Measurements from ENCODE around the gene BRAF. TPM values are rescaled to one million over a fixed set of nuclear protein-coding genes. Genes with fewer than 3 reads are reported as not detected.
A peak's percentile ranks its signal among the peaks of the same experiment; 100 is the strongest.

The BRAF gene
- total RNA-seq, 1 experiment from 2014 or later = 29.7 TPM

DNA sequence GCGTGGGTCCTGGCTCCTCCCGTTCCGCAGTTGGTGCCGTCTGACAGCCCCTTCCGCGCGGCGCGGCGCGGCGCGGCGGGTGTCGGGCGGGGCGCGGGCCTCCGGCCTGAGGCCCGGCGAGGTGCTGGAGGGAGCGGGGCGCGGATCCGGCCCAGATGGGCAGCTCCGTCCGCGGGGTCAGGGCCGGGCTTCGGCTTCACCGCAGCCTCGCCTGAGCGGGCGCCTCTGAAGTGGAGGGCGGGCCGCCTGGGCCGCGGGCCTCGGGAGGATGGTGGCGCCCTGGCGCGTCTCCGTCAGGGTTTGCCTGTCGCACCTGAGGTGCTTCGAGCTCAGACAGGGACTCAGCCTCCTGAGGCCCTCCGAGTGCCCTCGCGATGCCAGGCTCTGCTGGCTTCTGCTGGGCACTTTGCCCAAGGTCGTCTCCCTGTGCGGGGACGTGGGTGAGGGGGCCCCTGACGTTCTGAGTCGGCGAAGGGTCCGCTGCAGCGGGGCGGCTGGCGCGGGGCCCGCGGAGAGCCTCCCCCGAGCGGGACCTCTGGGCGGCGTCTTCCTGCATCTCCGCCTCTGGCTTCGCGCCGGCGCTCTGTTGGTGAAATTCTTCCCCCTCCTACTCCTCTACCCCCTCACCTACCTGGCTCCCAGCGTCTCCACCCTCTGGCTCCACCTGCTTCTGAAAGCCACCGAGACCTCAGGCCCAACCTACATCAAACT, 251.5 kb downstream of the BRAF start:
- peak overlapping the region; percentile 35 for H2AFZ ChIP-seq (ENCODE audit: low read depth, low read length, poor library complexity, severe bottlenecking)
- intact Hi-C loops (cut with micrococcal nuclease) = loop anchor here (5.0 kb wide), 1 partner anchor 859 kb away; no protein-coding TSS in a partner anchor
- no peaks in the 10 kb centered on the region for H3K9me2 ChIP-seq (ENCODE audit: insufficient read depth)
- ATAC-seq (peak; percentile 78), DNase-seq (ENCODE audit: low read depth, low spot score) (no peak)
- ChIA-PET POLR2A (interaction anchor here (1.2 kb wide), 1 partner anchor 19 kb away, joined by 3 read pairs; no protein-coding TSS in a partner anchor), CTCF (interaction anchor here (0.8 to 1.0 kb wide), 2 partner anchors 138 to 155 kb away, joined by 3 read pairs; no protein-coding TSS in a partner anchor), RAD21 (ENCODE audit: low non-redundant PET in 1 of 2, low total read pairs in 2 of 2, uncharacterized antibody in 2 of 2, unreplicated experiment in 2 of 2) (interaction anchor here in 1 of 2 experiments (0.7 kb wide), 1 partner anchor 104 kb away, joined by 4 read pairs; no protein-coding TSS in a partner anchor)
- H3K4me2 ChIP-seq (ENCODE audit: low read length) = peak overlapping the region; percentile 97
- no peaks in the 10 kb centered on the region for H3K79me2 ChIP-seq (ENCODE audit: insufficient read depth, low read length)
- no TSS peak for BruUV-seq (replicated peaks)
- H3K27ac ChIP-seq (ENCODE audit: low read depth, low read length) = peak overlapping the region; percentile 87
- H3K9me3 ChIP-seq (ENCODE audit: control insufficient read depth in 1 of 2, insufficient read depth in 1 of 2, low read depth in 1 of 2, low read length in 2 of 2) = no peaks in the 10 kb centered on the region
- peak overlapping the region; percentile 52 to 66 for H3K4me3 ChIP-seq (replicated peaks in 1 of 2; ENCODE audit: low read depth in 1 of 2, low read length in 2 of 2)
- H4K20me1 ChIP-seq (ENCODE audit: insufficient read depth) = no peaks in the 10 kb centered on the region
- H3K36me3 ChIP-seq (ENCODE audit: control insufficient read depth in 1 of 2, insufficient read depth in 2 of 2, low read length in 2 of 2) = no peaks in the 10 kb centered on the region
- peaks cover 9 to 27% of the 10 kb centered on the region in 2 experiments for H3K4me1 ChIP-seq (ENCODE audit: control insufficient read depth in 1 of 2, insufficient read depth in 2 of 2, low read length in 2 of 2)
- H3K9ac ChIP-seq (ENCODE audit: low read length) = peak overlapping the region; percentile 59
- TF ChIP-seq, protein P1, sequence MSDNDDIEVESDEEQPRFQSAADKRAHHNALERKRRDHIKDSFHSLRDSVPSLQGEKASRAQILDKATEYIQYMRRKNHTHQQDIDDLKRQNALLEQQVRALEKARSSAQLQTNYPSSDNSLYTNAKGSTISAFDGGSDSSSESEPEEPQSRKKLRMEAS (IDR thresholded peaks at IDR 0.05) = peak; percentile 48; the same call in 1 of the 2 replicates
- TF ChIP-seq ZFX (IDR thresholded peaks at IDR 0.05) = peak; percentile 96
- TF ChIP-seq YY1 (IDR thresholded peaks at IDR 0.05; ENCODE audit: extremely low read depth, insufficient replicate concordance, low read depth, low read length) = no peak
- TF ChIP-seq TCF7L2 (IDR thresholded peaks at IDR 0.05; ENCODE audit: borderline replicate concordance, extremely low read depth, insufficient read depth, insufficient read length) = peak; percentile 51
- no peak for TF ChIP-seq SRF (IDR thresholded peaks at IDR 0.05; ENCODE audit: low read depth)
- TF ChIP-seq ZNF274 (IDR thresholded peaks at IDR 0.05; ENCODE audit: low read depth, low read length) = no peak
- peak; percentile 38; the same call in 1 of the 2 replicates for TF ChIP-seq SIN3A (IDR thresholded peaks at IDR 0.05; ENCODE audit: low read depth)
- peak; percentile 55; the same call in 1 of the 2 replicates for TF ChIP-seq POLR2AphosphoS5 (IDR thresholded peaks at IDR 0.05; ENCODE audit: low read depth, low read length)
- TF ChIP-seq POLR2A (IDR thresholded peaks at IDR 0.05; ENCODE audit: borderline replicate concordance, extremely low read depth, insufficient read depth, insufficient read length) = peak; percentile 25
- no peak for TF ChIP-seq FOSL1 (IDR thresholded peaks at IDR 0.05; ENCODE audit: low read depth)
- TF ChIP-seq, protein P2, sequence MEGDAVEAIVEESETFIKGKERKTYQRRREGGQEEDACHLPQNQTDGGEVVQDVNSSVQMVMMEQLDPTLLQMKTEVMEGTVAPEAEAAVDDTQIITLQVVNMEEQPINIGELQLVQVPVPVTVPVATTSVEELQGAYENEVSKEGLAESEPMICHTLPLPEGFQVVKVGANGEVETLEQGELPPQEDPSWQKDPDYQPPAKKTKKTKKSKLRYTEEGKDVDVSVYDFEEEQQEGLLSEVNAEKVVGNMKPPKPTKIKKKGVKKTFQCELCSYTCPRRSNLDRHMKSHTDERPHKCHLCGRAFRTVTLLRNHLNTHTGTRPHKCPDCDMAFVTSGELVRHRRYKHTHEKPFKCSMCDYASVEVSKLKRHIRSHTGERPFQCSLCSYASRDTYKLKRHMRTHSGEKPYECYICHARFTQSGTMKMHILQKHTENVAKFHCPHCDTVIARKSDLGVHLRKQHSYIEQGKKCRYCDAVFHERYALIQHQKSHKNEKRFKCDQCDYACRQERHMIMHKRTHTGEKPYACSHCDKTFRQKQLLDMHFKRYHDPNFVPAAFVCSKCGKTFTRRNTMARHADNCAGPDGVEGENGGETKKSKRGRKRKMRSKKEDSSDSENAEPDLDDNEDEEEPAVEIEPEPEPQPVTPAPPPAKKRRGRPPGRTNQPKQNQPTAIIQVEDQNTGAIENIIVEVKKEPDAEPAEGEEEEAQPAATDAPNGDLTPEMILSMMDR (IDR thresholded peaks at IDR 0.05 in 2 of 3, conservative IDR thresholded peaks at IDR 0.05 in 1 of 3; ENCODE audit: borderline replicate concordance in 1 of 3, insufficient read depth in 1 of 3, low read depth in 2 of 3, low read length in 2 of 3) = no peak
- TF ChIP-seq EZH2 (IDR thresholded peaks at IDR 0.05) = no peak
- H3K27me3 ChIP-seq (ENCODE audit: insufficient read depth, low read length) = no peaks in the 10 kb centered on the region

Measured in HCT116 (cell line).